HK-2 (cell line): ENCODE data around the gene ZFYVE19.

Experiments used
- DNase-seq: peaks from one replicate; pipeline ENCODE4 v3.0.0-alpha.2; 2018; ENCODE audit not compliant: unreplicated experiment

The ZFYVE19 gene

DNA sequence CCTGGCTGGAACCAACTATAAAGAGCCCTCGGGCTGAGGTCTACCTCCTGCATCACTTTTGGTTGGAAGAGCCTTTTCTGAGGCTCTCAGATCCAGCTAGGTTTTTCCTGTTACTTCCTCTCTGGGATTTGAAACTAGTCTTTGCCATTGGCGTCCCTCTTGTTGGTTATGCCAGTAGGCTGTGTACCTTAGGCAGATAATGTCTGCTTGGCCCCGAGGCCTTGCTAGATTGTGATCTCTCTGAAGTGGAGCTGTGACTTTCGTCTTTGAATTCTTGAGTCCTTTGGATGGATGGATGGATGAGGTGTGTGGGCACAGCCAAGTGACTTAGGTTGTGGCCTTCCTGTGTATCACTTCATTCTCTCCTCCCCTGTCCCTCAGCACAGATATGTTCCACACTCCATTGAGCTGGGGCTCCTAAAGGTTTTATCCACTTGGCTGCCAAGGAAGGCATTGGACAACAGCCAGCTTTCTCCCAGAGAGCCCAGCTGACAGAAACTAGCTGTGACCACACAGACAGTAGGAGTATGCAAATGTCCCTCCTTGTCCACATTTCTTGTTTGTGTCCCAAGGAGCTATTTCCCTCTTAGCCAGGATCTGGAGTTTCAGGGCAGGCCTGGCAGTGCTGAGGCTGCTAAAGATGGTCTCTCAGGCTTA is 8.3 kb downstream of the ZFYVE19 start:
- peak; percentile 7 for DNase-seq

DNA sequence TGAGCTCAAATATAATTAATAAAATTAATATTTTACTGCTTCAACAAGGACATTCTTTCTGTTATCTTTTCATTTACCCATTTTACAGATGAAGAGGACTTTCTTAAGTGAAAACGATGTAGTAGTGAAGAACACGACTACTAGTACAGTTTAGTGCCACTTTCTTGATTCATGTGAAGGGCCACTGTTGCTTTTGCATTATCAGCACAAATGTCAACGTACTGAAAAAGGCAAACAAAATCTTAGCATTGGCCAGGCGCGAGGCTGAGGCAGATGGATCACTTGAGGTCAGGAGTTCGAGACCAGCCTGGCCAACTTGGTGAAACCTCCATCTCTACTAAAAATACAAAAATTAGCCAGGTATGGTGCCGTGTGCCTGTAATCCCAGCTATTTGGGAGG is 12.2 kb downstream of the ZFYVE19 start:
- no peak for DNase-seq

DNA sequence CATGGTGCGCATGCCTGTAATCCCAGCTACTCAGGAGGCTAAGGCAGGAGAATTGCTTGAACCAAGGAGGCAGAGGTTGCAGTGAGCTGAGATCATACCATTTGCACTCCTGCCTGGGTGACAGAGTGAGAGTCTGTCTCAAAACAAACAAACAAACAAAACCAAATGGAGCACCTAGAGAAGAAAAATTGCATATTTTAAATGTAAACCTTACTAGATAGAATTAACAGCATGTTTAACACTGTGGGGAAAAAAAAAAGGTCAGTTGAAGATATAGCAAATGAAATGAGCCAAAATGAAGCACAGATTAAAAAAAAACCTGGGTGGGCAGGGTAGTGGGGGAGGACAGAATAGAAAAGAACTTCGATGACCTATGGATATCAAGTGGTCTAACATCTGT is 14.3 kb downstream of the ZFYVE19 start:
- DNase-seq, result no peak

DNA sequence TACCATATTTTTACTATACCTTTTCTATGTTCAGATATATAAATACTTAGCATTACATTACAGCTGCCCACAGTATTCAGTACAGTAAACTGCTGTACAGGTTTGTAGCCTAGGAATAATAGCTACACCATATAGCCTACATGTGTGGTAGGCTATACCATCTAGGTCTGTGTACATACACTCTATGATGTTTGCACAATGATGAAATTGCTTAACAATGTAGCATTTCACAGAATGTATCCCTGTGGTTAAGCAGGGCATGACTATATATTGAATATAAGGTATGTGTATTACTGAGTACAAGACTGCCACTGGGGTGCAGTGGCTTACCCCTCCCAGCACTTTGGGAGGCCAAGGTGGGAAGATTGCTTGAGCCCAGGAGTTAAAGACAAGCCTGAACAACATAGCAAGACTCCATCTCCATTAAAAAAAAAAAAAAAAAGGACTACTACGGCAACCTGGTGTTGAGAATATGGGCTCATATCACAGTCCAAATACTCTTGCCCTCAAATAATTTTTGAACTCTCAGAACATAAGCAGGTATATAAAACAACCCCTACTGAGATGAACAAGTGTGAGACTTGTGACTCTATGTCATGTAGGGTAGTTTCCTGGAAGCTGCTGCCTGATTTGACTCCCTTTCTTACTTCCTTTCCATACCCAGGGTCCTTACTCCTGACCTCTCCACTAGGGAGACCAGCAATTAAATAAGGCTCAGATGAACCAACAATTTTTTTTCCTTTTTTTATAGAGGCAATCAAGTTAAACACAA is 16.9 kb downstream of the ZFYVE19 start:
- DNase-seq, result no peak

DNA sequence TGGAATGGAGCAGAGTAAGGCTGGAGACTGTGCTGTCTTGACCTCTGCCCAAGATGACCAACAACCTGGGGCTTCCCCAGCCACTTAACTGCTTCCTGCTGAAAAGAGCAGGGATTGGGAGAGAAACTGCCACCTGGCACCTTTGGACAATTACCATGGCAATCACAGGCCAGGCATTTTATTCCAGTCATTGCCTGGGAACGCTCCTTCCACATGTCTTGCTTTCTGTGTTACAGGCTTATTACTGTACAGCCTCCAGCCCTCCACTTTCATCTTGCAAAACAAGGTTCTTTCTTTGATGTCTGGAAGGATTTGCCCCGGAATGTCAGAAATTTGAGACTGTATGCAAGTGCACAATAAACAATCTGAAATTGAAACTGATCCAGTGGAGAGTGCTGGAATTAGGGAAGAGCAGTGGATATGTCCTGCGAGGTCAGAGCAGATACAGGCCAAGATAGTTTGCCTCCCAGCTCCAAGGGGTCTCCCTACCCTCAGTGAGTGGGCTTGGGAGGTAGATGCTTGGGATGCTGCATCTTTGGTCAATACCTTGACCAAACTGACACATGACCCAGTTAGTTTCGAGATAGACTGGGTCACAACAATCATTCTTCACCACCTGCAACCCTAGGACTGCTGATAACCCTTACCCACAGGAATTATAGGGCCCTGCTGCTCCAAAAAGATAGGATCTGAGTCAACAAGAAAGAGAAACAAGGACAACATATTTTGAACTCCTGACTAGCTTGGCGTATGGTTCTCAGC is 19.0 kb downstream of the ZFYVE19 start:
- no peak for DNase-seq

DNA sequence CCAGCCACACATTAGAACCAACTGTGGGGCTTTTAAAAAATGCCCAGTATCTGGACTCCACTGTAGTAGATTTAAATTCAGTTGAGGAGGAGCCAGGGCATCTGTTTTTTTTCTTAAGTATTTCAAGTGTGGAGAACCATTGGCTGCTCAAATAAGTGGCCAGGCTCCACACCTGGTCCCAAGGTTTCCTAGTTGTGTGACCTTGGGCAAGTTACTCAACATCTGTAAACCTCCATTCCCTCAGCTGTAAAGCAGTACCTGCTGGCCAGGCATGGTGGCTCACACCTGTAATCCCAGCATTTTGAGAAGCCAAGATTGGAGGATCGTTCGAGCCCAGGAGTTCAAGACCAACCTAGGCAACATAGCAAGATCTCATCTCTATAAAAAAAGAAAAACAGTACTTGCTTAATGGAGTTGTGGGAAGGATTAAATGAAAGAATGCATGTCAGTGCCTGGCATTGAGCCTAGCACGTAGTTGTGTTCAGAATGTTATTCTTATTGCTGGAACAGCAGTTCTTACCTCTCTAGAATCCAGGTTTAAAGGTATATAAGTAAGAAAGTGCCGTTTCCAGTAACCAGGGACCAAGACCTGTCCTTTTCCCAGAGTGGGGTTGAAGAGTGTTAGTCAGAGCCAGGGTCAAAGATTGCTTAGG is 19.7 kb downstream of the ZFYVE19 start:
- DNase-seq, result no peak

DNA sequence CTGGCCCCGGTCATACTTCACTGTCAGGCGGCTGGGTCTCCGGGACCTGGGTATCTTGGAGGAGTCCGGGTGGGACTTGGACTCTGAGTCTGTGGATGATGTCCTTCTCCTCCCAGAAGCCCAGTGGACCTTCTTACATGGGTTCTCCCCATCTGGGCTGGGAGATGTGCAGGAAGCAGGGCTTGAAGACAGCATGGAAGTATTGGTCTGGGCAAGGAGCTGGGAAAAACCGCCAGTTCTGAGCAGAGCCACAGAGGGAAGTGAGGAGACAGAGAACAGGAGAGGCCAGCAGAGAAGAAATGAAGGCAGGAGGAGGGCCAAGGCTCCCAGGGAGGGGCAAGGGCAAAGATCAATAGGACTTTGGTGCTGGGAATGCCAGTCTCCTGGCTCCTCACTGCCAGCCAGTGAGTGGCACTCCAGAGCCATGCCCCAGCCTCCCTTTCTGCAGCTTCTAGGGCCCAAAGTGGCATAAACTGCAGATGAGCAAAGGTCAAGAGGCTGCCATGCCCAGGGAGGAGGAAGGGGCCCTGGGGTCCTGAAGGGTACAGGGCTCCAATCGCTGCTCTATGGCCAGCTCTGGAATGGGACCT is 21.7 kb downstream of the ZFYVE19 start, which contains the start of gene PPP1R14D:
PPP1R14D (minus strand) TSS at position 262 of the 590 bp plus-strand sequence; CDS start at position 195, 67 bp downstream.
- DNase-seq, result no peak

DNA sequence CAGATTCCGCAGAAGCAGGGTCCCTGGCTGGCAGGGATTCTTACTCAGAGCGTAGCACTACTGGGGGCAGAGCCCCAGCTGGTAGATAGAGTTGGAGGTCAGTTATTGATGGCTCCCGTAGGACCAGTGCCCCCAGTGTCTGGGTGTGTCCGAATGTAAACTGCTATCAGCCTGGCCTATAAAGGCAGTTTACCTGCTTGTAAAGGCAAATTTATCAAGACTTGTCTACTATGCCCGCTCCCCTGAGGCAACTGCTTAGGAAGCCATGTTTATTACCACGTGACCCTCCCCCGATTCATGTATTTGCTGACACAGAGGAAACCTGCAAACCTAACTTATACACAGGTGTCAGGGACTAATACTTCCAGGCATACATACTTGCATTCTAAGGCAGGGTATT is 22.2 kb downstream of the ZFYVE19 start:
- DNase-seq, result no peak

DNA sequence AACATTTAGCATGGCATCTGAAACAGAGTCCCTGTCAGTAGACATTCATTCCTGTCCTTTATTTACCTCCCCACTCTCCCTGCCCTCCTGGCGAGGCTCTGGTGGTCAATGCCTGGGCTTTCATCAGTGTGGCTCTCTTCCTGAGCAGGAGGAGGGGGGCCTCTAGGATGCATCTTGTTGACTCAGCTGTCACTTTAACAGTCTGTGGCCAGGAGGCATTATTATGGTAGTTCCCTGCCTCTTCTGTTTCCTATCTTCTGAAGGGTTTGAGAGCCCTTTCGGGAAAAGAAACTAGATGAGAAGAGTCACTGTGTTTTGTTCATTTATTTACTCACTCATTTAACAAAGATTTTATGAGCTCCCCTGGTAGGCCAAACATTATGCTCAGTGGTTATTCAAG is 24.0 kb downstream of the ZFYVE19 start:
- no peak for DNase-seq

DNA sequence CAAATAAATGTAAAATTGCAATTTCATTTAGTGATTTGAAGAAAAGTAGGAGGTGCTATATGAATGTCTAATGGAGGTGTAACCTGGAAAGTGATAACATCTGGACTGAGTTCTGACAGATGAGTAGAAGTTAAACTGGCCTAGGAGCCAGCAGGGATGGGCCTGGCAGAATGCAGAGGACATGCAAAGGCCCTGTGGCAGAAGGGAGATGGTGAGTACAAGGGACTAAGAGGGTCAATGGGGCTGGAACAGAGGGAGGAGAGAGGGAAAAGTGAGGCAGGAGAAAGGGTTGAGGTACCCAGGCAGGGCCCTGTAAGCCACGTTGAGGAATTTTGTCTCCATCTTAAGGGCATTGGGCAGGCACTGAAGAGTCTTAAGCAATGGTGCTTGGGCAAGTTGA is 25.0 kb downstream of the ZFYVE19 start:
- DNase-seq, result no peak

DNA sequence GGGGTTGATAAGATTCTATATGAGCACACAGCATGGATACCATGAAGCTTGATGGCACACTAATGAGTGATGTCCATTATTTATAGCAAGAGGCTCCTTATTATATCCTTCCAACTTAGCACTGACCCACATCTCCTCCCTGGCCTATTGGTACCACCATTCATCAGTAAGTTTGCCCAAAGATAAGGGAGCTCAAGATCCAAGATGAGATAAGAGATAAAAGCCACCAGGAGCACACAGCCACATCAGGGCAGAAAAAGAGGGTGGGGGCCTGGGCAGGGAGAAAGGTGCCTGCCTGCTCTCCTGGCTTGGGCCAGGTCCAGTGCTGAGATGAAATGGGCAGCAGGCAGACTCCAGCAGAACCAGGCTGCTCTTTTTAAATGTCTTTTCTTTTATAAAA is 26.0 kb downstream of the ZFYVE19 start:
- no peak for DNase-seq

DNA sequence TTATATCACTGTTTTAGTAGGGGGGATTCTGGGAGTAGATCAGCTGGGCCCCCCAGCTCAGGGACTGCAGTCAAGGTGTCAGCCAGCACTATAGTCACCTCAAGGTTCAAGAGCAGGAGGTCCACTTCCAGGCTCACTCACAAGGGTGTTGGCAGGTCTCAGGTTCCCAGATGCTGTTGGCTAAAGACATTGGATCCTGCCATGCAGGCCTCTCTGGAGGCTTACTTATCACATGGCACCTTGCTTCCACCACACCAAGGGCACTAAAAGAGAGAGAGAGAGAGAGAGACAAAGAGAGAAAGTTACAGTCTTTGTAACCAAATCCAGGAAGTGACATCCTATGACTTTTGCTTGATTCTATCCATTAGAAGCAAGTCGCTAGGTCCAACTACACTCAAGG is 29.1 kb downstream of the ZFYVE19 start:
- DNase-seq, result no peak

DNA sequence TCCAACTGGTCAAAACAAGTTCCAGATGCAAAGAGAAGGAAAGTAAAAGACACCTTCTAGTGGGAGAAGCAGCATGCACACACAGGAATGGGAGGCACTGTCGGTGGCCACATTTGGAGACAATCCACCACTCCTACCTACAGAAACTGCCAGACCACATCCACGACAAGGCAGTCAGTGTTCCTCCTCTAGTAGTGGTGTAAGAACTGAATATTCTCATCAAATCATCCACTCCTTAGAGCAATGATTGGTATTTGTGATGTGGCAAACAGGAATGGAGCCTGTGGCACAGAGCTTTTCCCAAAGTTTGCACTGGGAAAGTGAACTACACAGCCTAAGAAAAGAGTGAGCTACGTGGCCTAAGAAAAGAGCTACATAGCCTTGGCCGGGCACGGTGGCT is 31.9 kb downstream of the ZFYVE19 start:
- no peak for DNase-seq

DNA sequence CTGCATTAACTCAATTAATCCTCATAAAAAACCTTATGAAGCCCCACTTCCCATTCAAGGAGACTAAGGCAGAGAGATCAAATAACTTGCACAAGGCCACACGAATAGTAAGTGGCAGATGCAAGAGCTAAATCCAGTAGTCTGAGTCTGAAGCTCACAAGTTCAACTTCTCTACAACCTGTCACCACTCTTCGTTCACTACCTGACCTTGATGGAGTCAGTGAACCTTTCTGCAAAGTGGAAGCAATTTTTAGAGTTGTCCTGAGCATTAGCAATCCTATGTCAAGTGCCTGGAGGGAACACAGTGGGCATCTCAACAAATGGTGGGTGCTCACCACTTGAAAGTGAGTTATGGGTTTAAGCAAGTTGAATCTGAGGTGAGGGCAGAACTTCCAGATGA is 34.9 kb downstream of the ZFYVE19 start:
- no peak for DNase-seq

DNA sequence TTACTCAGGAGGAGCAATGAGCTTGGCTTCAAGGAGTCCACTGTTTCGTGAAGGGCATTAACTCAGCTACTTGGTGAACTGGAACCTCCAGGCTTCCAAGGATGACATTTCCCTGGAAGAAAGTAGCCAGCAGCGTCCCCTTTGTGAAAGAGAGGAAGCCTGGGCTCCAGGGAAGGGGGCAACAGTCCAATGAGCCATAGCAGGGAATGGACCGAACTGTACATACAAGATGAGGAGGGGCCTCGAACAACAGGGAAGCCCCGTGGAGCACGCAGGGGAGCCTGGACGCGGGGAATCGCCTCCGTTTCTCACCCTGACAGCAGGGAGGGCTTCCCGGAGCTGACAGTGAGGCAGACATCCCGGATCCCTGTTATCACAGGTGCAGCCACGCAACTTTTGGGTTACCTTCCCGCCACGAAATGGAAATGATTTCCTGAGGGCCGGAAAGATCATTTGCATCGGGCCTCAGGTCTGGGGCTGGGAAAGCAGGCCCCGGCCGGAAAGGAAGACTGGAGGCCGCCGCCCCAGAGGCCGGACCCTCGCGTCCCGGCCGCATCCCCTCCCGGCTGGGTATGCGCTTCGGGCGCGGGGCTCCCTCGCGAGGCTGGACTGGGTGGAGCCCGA is 36.5 kb downstream of the ZFYVE19 start:
- no peak for DNase-seq

DNA sequence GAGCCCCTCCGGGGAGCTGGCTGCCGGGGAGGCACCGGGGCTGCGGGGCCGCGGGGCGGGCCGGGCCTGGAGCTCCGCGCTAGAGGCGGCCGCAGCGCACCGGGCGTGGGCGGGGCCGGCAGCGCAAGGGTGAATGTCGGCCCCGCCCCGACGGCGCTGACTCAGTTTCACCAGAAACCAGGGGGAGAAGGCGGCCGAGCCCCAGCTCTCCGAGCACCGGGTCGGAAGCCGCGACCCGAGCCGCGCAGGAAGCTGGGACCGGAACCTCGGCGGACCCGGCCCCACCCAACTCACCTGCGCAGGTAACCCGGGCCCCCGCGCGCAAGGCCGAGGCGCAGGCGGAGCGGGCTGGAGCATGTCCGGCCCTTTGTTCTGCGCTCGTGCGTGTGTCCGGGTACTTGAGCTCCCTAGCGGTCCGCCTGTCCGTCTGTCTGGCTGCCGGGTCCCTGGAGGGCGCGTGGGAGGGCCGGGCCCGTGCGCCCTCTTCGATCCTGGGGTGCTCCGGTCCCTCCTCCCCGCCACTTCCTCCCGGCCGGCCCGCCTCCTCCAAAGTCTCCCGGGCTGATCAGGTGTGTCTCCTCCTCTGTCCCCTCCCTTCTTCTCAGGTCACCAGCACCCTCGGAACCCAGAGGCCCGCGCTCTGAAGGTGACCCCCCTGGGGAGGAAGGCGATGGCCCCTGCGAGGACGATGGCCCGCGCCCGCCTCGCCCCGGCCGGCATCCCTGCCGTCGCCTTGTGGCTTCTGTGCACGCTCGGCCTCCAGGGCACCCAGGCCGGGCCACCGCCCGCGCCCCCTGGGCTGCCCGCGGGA is 37.2 kb downstream of the ZFYVE19 start, which contains the start of gene SPINT1:
SPINT1 (plus strand) TSS at position 164 of the 811 bp plus-strand sequence; CDS start at position 671, 507 bp downstream.
- no peak for DNase-seq

DNA sequence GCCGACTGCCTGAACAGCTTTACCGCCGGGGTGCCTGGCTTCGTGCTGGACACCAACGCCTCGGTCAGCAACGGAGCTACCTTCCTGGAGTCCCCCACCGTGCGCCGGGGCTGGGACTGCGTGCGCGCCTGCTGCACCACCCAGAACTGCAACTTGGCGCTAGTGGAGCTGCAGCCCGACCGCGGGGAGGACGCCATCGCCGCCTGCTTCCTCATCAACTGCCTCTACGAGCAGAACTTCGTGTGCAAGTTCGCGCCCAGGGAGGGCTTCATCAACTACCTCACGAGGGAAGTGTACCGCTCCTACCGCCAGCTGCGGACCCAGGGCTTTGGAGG is 37.8 kb downstream of the ZFYVE19 start:
- no peak for DNase-seq

DNA sequence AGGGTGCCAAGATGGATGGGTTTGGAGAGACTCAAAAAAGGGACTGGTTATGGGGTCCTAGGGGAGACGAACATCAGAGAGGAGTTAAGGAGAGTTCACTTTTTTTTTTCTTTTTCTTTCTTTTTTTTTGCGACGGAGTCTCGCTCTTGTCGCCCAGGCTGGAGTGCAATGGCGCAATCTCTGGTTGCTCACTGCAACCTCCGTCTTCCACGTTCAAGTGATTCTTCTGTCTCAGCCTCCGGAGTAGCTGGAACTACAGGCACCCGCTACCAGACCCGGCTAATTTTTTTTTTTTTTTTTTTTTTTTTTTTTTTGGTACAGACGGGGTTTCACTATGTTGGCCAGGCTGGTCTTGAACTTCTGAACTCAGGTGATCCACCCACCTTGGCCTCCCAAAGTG is 38.1 kb downstream of the ZFYVE19 start:
- DNase-seq, result no peak

DNA sequence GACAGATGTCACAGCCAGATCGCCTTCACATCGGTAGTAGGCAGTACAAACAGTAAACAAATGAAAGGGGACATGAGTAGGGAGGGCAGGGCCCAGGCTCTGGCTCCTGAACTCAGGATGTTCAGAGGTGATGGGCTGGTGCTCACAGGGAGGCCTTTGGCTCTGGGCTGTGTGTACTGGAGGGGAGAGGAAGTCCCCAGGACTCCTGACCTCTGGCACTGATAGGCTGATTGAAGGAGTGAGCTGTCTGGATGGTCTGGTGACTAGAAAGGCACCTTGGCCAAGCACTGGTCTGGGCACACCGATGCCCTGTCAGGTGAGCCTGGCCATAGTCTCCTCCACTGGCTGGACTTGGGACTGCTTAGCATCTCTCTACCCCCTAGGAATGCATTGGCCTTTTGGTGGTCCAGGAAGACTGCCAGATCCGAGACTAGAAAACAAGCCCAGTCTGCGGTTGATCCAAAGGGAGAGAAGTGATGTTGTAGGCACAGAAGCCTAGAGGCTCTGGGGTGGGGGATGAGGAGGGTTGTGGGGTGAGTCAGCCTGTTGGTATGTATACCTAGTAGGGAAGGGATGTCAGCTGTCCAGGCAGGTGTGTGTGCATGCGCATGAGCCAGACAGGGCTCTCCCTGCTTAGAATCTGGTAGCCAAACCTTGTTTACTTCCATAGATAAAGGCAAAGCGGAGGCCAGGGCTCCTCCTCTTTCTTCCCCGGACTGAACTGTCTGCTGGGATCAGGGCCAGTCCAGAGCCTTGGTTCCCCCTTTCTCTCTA is 38.8 kb downstream of the ZFYVE19 start:
- DNase-seq, result no peak

DNA sequence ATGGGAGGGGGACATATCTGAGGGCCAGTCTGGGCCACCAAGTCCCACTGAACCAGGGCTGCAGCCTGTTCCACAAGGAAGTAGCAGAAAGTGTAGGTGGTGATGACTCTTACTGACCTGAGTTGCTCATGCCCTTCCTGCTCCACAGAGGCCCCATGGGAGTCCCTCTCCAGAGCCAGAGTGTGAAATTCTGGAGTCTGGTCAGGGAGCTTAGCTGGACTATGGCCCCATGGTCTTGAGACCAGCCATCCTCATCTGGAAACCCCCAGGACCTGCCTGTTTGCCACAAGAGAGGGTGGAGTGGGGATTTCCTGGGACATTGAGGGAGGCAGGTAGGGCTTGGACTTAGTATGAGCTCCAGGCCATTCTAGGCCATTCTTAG is 39.9 kb downstream of the ZFYVE19 start:
- no peak for DNase-seq
